Parathyroid adenoma (tissue), 2 donors: Measurements from ENCODE around the gene SCP2.

Experiments used
- H2AFZ ChIP-seq: fragments of 300-600 bp; sonication (generic); one replicate; pipeline ENCODE4 v1.7.0; 2017; ENCODE audit warnings: antibody characterized with exemption, mild to moderate bottlenecking
- H3K27ac ChIP-seq: fragments of 300-600 bp; sonication (generic); one replicate; pipeline ENCODE4 v1.7.0; 2017
- H3K27me3 ChIP-seq: fragments of 300-600 bp; sonication (generic); one replicate; pipeline ENCODE4 v1.7.0; 2017; ENCODE audit warnings: low read length; ENCODE audit not compliant: control insufficient read depth, insufficient read depth
- H3K36me3 ChIP-seq: fragments of 300-600 bp; sonication (generic); one replicate; pipeline ENCODE4 v1.7.0; 2017; ENCODE audit warnings: low read length; ENCODE audit not compliant: control insufficient read depth, insufficient read depth
- H3K4me1 ChIP-seq: fragments of 300-600 bp; sonication (generic); one replicate; pipeline ENCODE4 v1.7.0; 2017; ENCODE audit warnings: control low read depth
- H3K4me2 ChIP-seq: fragments of 300-600 bp; sonication (generic); one replicate; pipeline ENCODE4 v1.7.0; 2017; ENCODE audit warnings: low read length
- H3K4me3 ChIP-seq: fragments of 300-600 bp; sonication (generic); one replicate; pipeline ENCODE4 v1.7.0; 2017; ENCODE audit warnings: low read depth, low read length
- H3K79me2 ChIP-seq: fragments of 300-600 bp; sonication (generic); one replicate; pipeline ENCODE4 v1.7.0; 2017; ENCODE audit warnings: control low read depth
- H3K9ac ChIP-seq: fragments of 300-600 bp; sonication (generic); one replicate; pipeline ENCODE4 v1.7.0; 2017; ENCODE audit warnings: mild to moderate bottlenecking
- H3K9me3 ChIP-seq: fragments of 300-600 bp; sonication (generic); one replicate; pipeline ENCODE4 v1.7.0; 2017; ENCODE audit warnings: low read length; ENCODE audit not compliant: control insufficient read depth
- TF ChIP-seq, protein P1 (sequence below): fragments of 300-600 bp; sonication (generic); IDR thresholded peaks from one replicate; pipeline ENCODE4 v1.7.0; 2017; ENCODE audit warnings: antibody characterized with exemption, mild to moderate bottlenecking
- donor health status: primary hyperparathyroidism.

SCP2 gene

DNA sequence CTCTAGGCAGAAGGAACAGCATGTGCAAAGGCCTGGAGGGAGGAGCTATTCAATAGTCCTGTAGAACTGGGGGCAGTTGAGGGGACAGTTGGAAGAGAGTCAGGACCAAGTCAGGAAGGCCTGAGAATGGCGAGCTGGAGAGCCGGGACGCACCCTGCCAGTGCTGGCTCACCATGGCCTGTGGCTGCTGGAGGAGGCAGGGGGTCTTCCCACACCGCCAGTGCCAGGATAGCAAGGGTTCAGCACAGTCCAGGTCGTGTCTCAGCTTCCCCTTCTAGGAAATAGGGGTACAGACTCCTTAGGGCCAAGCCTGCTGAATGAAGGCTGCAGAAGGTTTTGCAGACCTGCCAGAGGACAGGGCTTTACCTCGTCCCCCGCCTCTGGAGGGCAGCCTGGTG is 142.2 kb downstream of the SCP2 start:
- Histone ChIP-seq H3K79me2 (no peaks in the 10 kb centered on the region), H3K4me3 (no peak overlapping the region), H2AFZ (no peak overlapping the region), H3K9me3 (no peaks in the 10 kb centered on the region), H3K4me2 (no peak overlapping the region), H3K27me3 (no peaks in the 10 kb centered on the region), H3K36me3 (no peaks in the 10 kb centered on the region), H3K9ac (no peak overlapping the region), H3K4me1 (no peaks in the 10 kb centered on the region), H3K27ac (no peak overlapping the region)
- TF ChIP-seq, protein P1, sequence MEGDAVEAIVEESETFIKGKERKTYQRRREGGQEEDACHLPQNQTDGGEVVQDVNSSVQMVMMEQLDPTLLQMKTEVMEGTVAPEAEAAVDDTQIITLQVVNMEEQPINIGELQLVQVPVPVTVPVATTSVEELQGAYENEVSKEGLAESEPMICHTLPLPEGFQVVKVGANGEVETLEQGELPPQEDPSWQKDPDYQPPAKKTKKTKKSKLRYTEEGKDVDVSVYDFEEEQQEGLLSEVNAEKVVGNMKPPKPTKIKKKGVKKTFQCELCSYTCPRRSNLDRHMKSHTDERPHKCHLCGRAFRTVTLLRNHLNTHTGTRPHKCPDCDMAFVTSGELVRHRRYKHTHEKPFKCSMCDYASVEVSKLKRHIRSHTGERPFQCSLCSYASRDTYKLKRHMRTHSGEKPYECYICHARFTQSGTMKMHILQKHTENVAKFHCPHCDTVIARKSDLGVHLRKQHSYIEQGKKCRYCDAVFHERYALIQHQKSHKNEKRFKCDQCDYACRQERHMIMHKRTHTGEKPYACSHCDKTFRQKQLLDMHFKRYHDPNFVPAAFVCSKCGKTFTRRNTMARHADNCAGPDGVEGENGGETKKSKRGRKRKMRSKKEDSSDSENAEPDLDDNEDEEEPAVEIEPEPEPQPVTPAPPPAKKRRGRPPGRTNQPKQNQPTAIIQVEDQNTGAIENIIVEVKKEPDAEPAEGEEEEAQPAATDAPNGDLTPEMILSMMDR = no peak

DNA sequence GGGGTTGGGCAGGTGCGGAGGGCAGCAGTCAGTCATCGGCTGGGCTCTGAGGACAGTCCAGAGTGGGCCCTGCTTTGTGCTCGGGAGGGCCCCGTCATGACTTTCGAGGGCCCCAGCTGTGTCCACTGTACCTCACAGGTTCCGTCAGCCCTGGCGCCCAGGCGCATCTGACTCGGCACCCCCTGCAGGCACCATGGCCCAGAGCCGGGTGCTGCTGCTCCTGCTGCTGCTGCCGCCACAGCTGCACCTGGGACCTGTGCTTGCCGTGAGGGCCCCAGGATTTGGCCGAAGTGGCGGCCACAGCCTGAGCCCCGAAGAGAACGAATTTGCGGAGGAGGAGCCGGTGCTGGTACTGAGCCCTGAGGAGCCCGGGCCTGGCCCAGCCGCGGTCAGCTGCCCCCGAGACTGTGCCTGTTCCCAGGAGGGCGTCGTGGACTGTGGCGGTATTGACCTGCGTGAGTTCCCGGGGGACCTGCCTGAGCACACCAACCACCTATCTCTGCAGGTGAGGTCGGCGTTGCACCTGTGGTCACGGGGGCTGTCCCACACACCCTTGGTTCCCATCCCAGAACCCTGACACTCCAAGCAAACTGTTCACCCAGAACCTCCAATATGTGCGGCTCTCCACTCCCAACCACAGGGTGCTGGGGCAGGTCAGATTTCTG is 142.7 kb downstream of the SCP2 start:
- H3K4me2 ChIP-seq = no peak overlapping the region
- H3K4me3 ChIP-seq = no peak overlapping the region
- TF ChIP-seq, protein P1 = no peak
- no peaks in the 10 kb centered on the region for H3K9me3 ChIP-seq
- no peaks in the 10 kb centered on the region for H3K27me3 ChIP-seq
- H2AFZ ChIP-seq = no peak overlapping the region
- H3K36me3 ChIP-seq = no peaks in the 10 kb centered on the region
- no peak overlapping the region for H3K27ac ChIP-seq
- H3K79me2 ChIP-seq = no peaks in the 10 kb centered on the region
- H3K4me1 ChIP-seq = no peaks in the 10 kb centered on the region
- H3K9ac ChIP-seq = no peak overlapping the region

DNA sequence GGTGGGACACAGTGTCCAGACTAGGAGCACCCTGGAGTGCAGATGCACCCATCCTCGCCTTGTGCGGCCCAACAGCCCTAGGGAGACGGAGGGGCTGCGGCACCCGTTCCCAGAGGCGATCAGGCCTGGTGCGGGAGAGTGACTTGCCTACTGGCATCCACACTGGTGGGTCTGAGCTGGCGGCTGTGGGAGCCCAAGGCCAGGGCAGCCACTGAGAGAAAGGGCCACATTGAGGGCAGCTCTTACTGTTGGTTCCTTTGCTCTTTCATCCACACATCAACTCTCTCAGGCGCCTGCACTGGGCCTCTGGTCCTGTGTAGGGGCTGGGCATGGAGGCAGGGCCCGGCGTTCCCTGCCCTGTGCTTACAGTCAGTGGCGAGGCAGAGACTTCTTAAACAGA is 143.5 kb downstream of the SCP2 start:
- TF ChIP-seq, protein P1 = no peak
- Histone ChIP-seq H3K4me1 (no peaks in the 10 kb centered on the region), H3K27me3 (no peaks in the 10 kb centered on the region), H3K9me3 (no peaks in the 10 kb centered on the region), H3K4me2 (no peak overlapping the region), H3K9ac (no peak overlapping the region), H3K4me3 (no peak overlapping the region), H3K27ac (no peak overlapping the region), H3K36me3 (no peaks in the 10 kb centered on the region), H3K79me2 (no peaks in the 10 kb centered on the region), H2AFZ (no peak overlapping the region)

DNA sequence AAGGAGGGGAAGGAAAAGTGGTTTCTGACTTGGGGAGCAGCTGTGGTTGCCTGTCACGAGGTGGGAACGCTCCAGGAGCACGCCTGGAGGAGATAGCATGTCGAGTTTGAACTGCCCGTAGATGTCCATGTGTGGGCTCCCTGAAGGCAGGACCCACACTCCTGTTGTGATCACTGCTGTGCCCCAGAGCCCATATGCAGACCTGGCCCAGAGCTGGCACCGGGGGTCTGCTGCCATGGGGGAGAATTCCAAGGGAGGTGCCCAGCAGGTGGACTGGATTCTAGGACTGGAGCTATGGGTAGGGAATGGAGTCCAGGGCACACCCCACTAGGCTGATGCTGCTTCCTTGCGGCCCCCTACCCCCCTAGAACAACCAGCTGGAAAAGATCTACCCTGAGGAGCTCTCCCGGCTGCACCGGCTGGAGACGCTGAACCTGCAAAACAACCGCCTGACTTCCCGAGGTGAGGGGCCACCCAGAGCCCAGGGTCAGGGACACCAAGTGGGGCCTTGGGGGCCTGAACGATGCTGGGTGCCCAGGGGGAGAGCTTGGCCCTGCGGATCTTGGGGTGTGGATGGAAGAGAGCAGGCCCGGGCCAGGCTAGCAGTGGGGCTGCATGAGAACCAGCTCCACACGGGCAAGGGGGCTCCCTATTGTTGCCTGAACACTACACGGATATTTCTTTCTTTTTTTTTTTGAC is 144.2 kb downstream of the SCP2 start:
- Histone ChIP-seq H3K9me3 (no peaks in the 10 kb centered on the region), H3K79me2 (no peaks in the 10 kb centered on the region), H3K36me3 (no peaks in the 10 kb centered on the region), H3K27ac (no peak overlapping the region), H2AFZ (no peak overlapping the region), H3K4me3 (no peak overlapping the region), H3K4me1 (no peaks in the 10 kb centered on the region), H3K9ac (no peak overlapping the region), H3K4me2 (no peak overlapping the region), H3K27me3 (no peaks in the 10 kb centered on the region)
- TF ChIP-seq, protein P1 = no peak

DNA sequence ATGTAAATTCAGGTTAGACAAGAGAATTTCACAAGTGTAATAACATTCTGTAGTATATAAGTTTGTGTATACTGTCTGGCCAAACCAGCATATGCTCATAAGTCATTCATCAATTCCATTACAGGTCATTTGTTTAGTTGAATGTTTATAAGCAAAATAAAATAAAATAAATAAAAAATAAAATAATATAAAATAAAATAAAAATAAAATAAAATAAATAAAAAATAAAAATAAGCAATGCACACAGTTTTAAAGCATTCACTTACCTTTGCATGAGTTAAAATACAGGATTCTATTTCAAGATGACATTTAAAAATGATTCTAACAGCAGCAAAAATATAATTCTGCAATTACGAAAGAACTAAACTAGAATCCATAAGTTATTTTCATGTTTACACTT is 144.8 kb downstream of the SCP2 start:
- Histone ChIP-seq H3K4me1 (no peaks in the 10 kb centered on the region), H3K27ac (no peak overlapping the region), H3K9ac (no peak overlapping the region), H3K9me3 (no peaks in the 10 kb centered on the region), H3K4me2 (no peak overlapping the region), H2AFZ (no peak overlapping the region), H3K79me2 (no peaks in the 10 kb centered on the region), H3K4me3 (no peak overlapping the region), H3K36me3 (no peaks in the 10 kb centered on the region), H3K27me3 (no peaks in the 10 kb centered on the region)
- TF ChIP-seq, protein P1 = no peak
